Activated CD4-positive, CD25-positive, alpha-beta regulatory T cell treated with anti-CD3 and anti-CD28 coated beads, Interleukin-2, amount 50 U/mL, for 72 hours (primary cell): Measurements from ENCODE around the gene HOXC13.

ENCODE experiments used
- DNase-seq: peaks from one replicate; pipeline ENCODE4 v3.0.0; 2021

The HOXC13 gene

DNA sequence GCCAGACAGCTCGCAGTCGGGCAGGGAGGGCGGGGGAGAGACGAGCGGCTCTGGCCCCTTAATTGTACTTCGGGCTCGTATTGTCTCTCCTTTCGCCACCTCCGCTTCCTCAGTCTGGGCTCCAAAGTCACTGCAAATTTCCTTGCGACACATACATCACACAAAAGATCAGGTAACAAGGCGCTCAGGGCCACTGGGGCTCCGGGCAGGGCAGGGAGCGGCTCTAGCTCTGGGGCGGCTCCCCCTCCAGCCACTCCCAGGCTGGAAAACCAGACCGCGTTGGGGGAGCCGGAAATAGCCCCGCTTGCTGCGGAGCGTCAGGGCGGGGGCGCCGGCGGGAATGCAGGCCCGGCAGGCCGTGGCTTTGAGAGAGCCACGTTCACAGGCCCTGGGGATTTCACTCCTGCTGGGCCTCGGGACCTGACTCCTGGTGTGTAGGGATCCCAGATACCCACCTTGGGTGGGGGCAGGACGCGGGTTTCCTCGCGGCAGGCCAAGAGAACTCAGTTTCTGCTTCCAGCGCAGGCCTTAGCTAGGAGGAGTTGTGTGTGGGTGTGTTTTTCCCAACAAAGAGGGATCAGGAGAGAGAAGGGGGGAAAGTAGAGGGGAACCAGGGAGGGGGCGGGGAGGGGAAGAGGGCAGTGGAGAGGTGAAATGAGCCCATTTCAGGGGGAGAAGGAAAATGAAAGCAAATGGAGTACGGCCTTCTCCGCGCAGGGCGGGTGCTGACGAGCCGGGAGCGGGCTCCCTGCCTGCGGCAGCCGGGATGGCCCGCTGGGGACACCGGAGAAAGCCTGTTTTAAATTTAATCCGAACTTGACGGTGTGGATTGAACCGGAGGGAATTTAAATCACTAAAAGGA, 57.0 kb downstream of the HOXC13 start:
- DNase-seq, result no peak
